Endothelial cell of umbilical vein (primary cell): ENCODE data around the gene MYL3. TPM values are rescaled to one million over a fixed set of nuclear protein-coding genes. Genes with fewer than 3 reads are reported as not detected.

ENCODE experiments used
- polyA plus RNA-seq, 4 experiments: library from polyadenylated mRNA; depleted of rRNA in 3 of 4; stranded (reverse) in 3 of 4; unstranded in 1 of 4; fragments of >200 nt; gene quantifications; 2 replicates each; pipeline versions ENCODE4 v1.2.1 to v1.2.3, GENCODE V29; 2011 to 2012; ENCODE audit warnings: missing spikeins in 1 of 4
- total RNA-seq: library from RNA; stranded (reverse); gene quantifications from 2 replicates; pipeline ENCODE4 v1.2.3, GENCODE V29; 2021

MYL3 gene
- total and polyA plus RNA-seq, 2 donors (not counting 3 experiments of a cell fraction or from before 2014, with no cell fraction given): not detected

Other genes starting within 250 kb of the MYL3 start
- gene ALS2CL, start 169.8 kb downstream of the MYL3 start, total RNA-seq: 9.7 and 10.1 TPM in 2 replicates
- gene ALS2CL, start 169.8 kb downstream of the MYL3 start, polyA plus RNA-seq: 7.3 and 7.8 TPM in 2 replicates
- 0.18 and 0.27 TPM in 2 replicates for gene TMIE, start 162.1 kb downstream of the MYL3 start, total RNA-seq
- 0.15 and 0.16 TPM in 2 replicates for gene TMIE, start 162.1 kb downstream of the MYL3 start, polyA plus RNA-seq
- gene PRSS50, start 145.6 kb downstream of the MYL3 start, total RNA-seq: not detected in 2 replicates
- gene PRSS50, start 145.6 kb downstream of the MYL3 start, polyA plus RNA-seq: not detected in 2 replicates
- 0.46 and 0.65 TPM in 2 replicates for gene PTH1R, start 14.3 kb upstream of the MYL3 start, total RNA-seq
- gene PTH1R, start 14.3 kb upstream of the MYL3 start, polyA plus RNA-seq: 0.08 TPM in 1 of 2 replicates, not detected in the other
- gene CCDC12, start 113.3 kb upstream of the MYL3 start, total RNA-seq: 45.0 and 50.5 TPM in 2 replicates
- gene CCDC12, start 113.3 kb upstream of the MYL3 start, polyA plus RNA-seq: 31.2 and 35.1 TPM in 2 replicates
- 84.7 and 90.1 TPM in 2 replicates for gene NBEAL2, start 116.2 kb upstream of the MYL3 start, total RNA-seq
- 48.0 and 51.9 TPM in 2 replicates for gene NBEAL2, start 116.2 kb upstream of the MYL3 start, polyA plus RNA-seq